Muscle of leg (tissue), 11 donors: ENCODE measurements around the gene PLXNA4. TPM values are rescaled to one million over a fixed set of nuclear protein-coding genes. Genes with fewer than 3 reads are reported as not detected.

Experiments used
- DNase-seq: peaks from one replicate; pipeline ENCODE4 v3.0.0; 2013
- H3K27ac ChIP-seq: one replicate; pipeline ENCODE4 v1.5.1; 2013; ENCODE audit warnings: mild to moderate bottlenecking, low read length, control low read depth
- H3K27me3 ChIP-seq: one replicate; pipeline ENCODE4 v1.6.1; 2013; ENCODE audit warnings: low read length; ENCODE audit not compliant: control insufficient read depth, insufficient read depth
- H3K36me3 ChIP-seq: one replicate; pipeline ENCODE4 v1.6.1; 2013; ENCODE audit warnings: low read length; ENCODE audit not compliant: control insufficient read depth, insufficient read depth
- H3K4me1 ChIP-seq: one replicate; pipeline ENCODE4 v1.6.1; 2013; ENCODE audit warnings: low read length; ENCODE audit not compliant: control insufficient read depth, insufficient read depth
- H3K4me3 ChIP-seq: one replicate; pipeline ENCODE4 v1.5.1; 2013; ENCODE audit warnings: low read length, control low read depth
- H3K9me3 ChIP-seq: replicated peaks from 2 replicates; pipeline ENCODE4 v1.6.1; 2013; ENCODE audit warnings: low read depth, low read length; ENCODE audit not compliant: control insufficient read depth
- WGBS: methylation state at CpG from one replicate; pipeline ENCODE4 v1.1.5; 2013; ENCODE audit warnings: missing lambda C conversion rate; ENCODE audit not compliant: insufficient coverage; 5-methylcytosine and 5-hydroxymethylcytosine counted together
- polyA plus RNA-seq, 8 donors: library from polyadenylated mRNA; unstranded; fragments of 120-200 nt; gene quantifications; one replicate each; pipeline versions ENCODE4 v1.2.1 to v1.2.3, GENCODE V29; 2013; ENCODE audit warnings: inconsistent platforms in 1 of 8, low replicate concordance in 1 of 8; ENCODE audit not compliant: insufficient read length in 8 of 8, insufficient read depth in 1 of 8
- total RNA-seq: library from RNA; stranded (reverse); fragments of 120-200 nt; gene quantifications from one replicate; pipeline ENCODE4 v1.2.4, GENCODE V29; 2013

Gene PLXNA4
- total and polyA plus RNA-seq, 9 donors: 1.3 to 3.3 (median 2.1) TPM

- H3K27ac ChIP-seq: no peak overlapping the region
- no peak for DNase-seq
- H3K4me1 ChIP-seq: peaks cover 10% of the 10 kb centered on the region
- no peaks in the 10 kb centered on the region for H3K36me3 ChIP-seq
- H3K4me3 ChIP-seq: no peak overlapping the region
- no peaks in the 10 kb centered on the region for H3K9me3 ChIP-seq
- peaks cover 5% of the 10 kb centered on the region for H3K27me3 ChIP-seq
- WGBS: 42% methylated on average over 3 of the region's 5 CpGs
Observed at GRCh38 chr7:132402096-132402495, 174.2 kb downstream of the PLXNA4 start.

- Histone ChIP-seq H3K4me3 (no peak overlapping the region), H3K9me3 (no peaks in the 10 kb centered on the region), H3K36me3 (no peaks in the 10 kb centered on the region), H3K4me1 (peaks cover 10% of the 10 kb centered on the region), H3K27ac (no peak overlapping the region), H3K27me3 (peaks cover 5% of the 10 kb centered on the region)
- DNase-seq: no peak
- 39% methylated on average over 5 of the region's 10 CpGs for WGBS
Observed at GRCh38 chr7:132400561-132401142, 175.6 kb downstream of the PLXNA4 start.

DNA sequence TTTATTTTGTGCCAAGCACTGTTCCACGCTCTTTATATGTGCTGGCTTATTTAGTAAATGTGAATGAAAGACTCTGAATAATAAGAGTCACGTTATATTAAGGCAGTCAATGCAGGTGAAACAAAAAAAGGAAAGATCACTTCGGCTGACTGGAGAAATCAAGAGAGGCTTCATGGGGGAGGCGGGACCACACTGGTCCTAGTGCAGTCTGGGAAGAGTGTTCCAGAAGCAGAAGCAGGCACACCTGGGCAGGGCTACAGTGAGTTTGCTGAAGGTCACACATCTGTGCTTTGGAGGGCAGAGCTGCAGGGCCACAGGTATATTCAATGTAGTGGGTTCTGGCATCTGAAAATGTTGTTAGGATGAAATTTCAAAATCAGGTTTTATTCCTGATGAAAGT is 176.9 kb downstream of the PLXNA4 start:
- no peaks in the 10 kb centered on the region for H3K9me3 ChIP-seq
- H3K4me1 ChIP-seq: peaks cover 10% of the 10 kb centered on the region
- H3K27ac ChIP-seq: no peak overlapping the region
- no peak overlapping the region for H3K4me3 ChIP-seq
- H3K27me3 ChIP-seq: peaks cover 5% of the 10 kb centered on the region
- no peak for DNase-seq
- WGBS: 86% methylated on average over 3 of the region's 4 CpGs
- H3K36me3 ChIP-seq: no peaks in the 10 kb centered on the region

- Histone ChIP-seq H3K4me3 (no peak overlapping the region), H3K4me1 (peaks cover 9% of the 10 kb centered on the region), H3K9me3 (no peaks in the 10 kb centered on the region), H3K27me3 (peaks cover 5% of the 10 kb centered on the region), H3K36me3 (no peaks in the 10 kb centered on the region), H3K27ac (peak overlapping the region; percentile 47)
- peak; percentile 50 for DNase-seq
- WGBS: 62% methylated on average over 11 of the region's 14 CpGs
Observed at GRCh38 chr7:132398253-132398925, 177.9 kb downstream of the PLXNA4 start.

DNA sequence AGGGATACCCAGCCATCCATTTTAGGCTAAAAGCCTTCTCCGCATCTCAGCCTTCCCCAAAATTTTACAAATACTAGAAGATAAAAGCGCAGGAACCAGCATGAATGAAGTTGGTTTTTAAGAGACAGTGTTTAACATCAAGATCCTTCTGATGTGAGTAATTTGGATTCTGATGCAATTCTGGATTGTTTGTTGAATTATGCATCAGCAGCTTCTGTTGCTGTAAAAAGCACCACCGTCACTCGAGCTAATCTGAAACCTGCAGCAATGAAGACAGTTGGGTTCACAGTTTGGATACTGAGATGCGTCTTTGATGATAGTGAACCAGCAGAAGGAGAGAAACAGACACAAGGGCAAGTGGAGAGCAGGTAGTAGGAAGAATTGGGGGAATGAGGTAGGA is 179.2 kb downstream of the PLXNA4 start:
- 79% methylated on average over 2 of the region's 5 CpGs for WGBS
- H3K9me3 ChIP-seq: no peaks in the 10 kb centered on the region

GRCh38 chr7:132395361-132395760 is 180.9 kb downstream of the PLXNA4 start:
- Histone ChIP-seq H3K27me3 (peaks cover 5% of the 10 kb centered on the region), H3K27ac (no peak overlapping the region), H3K4me1 (peaks cover 10% of the 10 kb centered on the region), H3K4me3 (no peak overlapping the region), H3K9me3 (no peaks in the 10 kb centered on the region), H3K36me3 (no peaks in the 10 kb centered on the region)
- no peak for DNase-seq
- WGBS: 75% methylated on average over 3 of the region's 4 CpGs

More for the DNA sequence above, 179.2 kb downstream of the PLXNA4 start:
- no peaks in the 10 kb centered on the region for H3K36me3 ChIP-seq
- peaks cover 10% of the 10 kb centered on the region for H3K4me1 ChIP-seq
- H3K4me3 ChIP-seq: no peak overlapping the region
- no peak for DNase-seq
- no peak overlapping the region for H3K27ac ChIP-seq
- H3K27me3 ChIP-seq: peaks cover 5% of the 10 kb centered on the region

GRCh38 chr7:132394283-132395198 is 181.7 kb downstream of the PLXNA4 start:
- Histone ChIP-seq H3K27me3 (peaks cover 5% of the 10 kb centered on the region), H3K9me3 (no peaks in the 10 kb centered on the region), H3K36me3 (no peaks in the 10 kb centered on the region), H3K27ac (no peak overlapping the region), H3K4me1 (peaks cover 10% of the 10 kb centered on the region), H3K4me3 (no peak overlapping the region)
- WGBS: 64% methylated on average over 5 of the region's 7 CpGs
- no peak for DNase-seq

DNA sequence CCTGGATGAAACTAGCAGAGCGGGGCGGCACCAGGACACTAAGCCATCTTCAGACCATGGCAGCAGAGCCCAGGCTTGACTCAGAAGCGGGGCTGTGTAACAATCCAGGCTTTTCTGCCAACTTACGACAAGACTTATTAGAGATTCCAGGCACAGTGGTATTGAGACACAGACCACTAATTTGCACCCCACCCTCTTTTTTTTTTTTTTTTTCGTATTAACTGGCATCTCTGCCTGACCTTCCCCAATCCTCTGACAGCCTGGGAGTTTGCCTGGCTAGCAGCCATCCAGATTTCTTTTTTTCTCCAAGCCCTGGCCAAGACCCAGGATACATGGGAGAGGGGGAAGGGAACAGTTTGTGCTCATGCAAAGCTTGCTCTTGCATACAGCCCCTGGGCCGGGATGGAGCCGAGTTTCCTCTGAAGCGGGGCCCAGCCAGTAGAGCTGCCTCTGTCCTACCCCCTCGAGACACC is 182.4 kb downstream of the PLXNA4 start:
- no peaks in the 10 kb centered on the region for H3K9me3 ChIP-seq
- no peak overlapping the region for H3K4me3 ChIP-seq
- peak; percentile 47 for DNase-seq
- H3K36me3 ChIP-seq: no peaks in the 10 kb centered on the region
- no peak overlapping the region for H3K27ac ChIP-seq
- 60% methylated on average over 7 of the region's 9 CpGs for WGBS
- peaks cover 8% of the 10 kb centered on the region for H3K4me1 ChIP-seq
- peaks cover 5% of the 10 kb centered on the region for H3K27me3 ChIP-seq

DNA sequence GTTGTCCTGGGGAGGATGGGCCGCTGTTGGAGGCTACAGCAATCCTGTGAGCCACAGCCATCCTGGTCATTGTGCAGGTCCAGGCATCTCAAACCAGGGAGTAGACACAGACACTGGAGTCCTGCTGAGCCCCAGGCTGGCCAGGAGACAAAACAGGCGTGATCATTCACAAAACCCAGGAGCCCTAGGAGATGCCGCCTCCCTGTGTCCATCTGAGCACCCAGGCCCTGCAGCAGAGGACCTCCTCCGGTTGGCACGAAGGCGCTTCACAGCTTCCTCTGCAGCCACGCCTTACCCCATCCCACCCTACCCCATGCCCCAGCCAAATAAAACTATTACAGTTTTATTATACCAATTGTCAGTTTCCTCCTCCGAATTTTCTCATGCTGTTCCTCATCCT is 183.6 kb downstream of the PLXNA4 start:
- WGBS: 84% methylated on average over 8 of the region's 8 CpGs
- Histone ChIP-seq H3K27me3 (peaks cover 3% of the 10 kb centered on the region), H3K27ac (no peak overlapping the region), H3K9me3 (no peaks in the 10 kb centered on the region), H3K36me3 (no peaks in the 10 kb centered on the region), H3K4me1 (peaks cover 3% of the 10 kb centered on the region), H3K4me3 (no peak overlapping the region)
- no peak for DNase-seq

- Histone ChIP-seq H3K27ac (no peak overlapping the region), H3K36me3 (no peaks in the 10 kb centered on the region), H3K9me3 (no peaks in the 10 kb centered on the region), H3K4me1 (peaks cover 11% of the 10 kb centered on the region), H3K4me3 (no peak overlapping the region), H3K27me3 (peaks cover 10% of the 10 kb centered on the region)
- DNase-seq: no peak
- WGBS: 80% methylated on average over 1 of the region's 3 CpGs
Observed at GRCh38 chr7:132390705-132391104, 185.6 kb downstream of the PLXNA4 start.
